GM23248 (cell line): ENCODE measurements around the gene PRF1.
"Not testable (repeated sequence)": the region's sequence is repeated elsewhere in the genome, so short reads cannot be mapped to it uniquely, and the experiment has no call there.

ENCODE experiments used
- EZH2 ChIP-seq: fragments of 200-600 bp; sonication (generic); IDR thresholded peaks from 2 replicates; pipeline ENCODE4 v1.6.1; 2018; ENCODE audit warnings: antibody characterized with exemption, mild to moderate bottlenecking; ENCODE audit not compliant: insufficient read depth, poor library complexity, severe bottlenecking
- EZH2phosphoT487 ChIP-seq: fragments of 200-600 bp; sonication (generic); IDR thresholded peaks from 2 replicates; pipeline ENCODE4 v1.6.1; 2018; ENCODE audit warnings: antibody characterized with exemption, moderate library complexity, mild to moderate bottlenecking, low read depth; ENCODE audit not compliant: insufficient read depth

DNA sequence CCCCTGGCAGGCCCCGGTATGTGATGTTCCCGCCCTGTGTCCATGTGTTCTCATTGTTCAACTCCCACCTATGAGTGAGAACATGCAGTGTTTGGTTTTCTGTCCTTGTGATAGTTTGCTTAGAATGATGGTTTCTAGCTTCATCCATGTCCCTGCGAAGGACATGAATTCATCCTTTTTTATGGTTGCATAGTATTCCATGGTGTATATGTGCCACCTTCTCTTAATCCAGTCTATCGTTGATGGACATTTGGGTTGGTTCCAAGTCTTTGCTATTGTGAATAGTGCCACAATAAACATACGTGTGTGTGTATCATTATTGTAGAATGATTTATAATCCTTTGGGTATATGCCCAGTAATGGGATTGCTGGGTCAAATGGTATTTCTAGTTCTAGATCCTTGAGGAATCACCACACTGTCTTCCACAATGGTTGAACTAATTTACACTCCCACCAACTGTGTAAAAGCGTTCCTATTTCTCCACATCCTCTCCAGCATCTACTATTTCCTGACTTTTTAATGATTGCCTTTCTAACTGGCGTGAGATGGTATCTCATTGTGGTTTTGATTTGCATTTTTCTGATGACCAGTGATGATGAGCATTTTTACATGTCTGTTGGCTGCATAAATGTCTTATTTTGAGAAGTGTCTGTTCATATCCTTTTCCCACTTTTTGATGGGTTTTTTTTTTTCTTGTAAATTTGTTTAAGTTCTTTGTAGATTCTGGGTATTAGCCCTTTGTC lies 37.3 kb upstream of the PRF1 start:
- TF ChIP-seq EZH2phosphoT487, EZH2: not testable (repeated sequence)
